Measurements from ENCODE around the gene EPB41L3. TPM values are rescaled to one million over a fixed set of nuclear protein-coding genes. Genes with fewer than 3 reads are reported as not detected.
A peak's percentile ranks its signal among the peaks of the same experiment; 100 is the strongest.
"Not testable (repeated sequence)": the region's sequence is repeated elsewhere in the genome, so short reads cannot be mapped to it uniquely, and the experiment has no call there.

The EPB41L3 gene
- polyA plus RNA-seq, 1 donor, result 131 TPM

DNA sequence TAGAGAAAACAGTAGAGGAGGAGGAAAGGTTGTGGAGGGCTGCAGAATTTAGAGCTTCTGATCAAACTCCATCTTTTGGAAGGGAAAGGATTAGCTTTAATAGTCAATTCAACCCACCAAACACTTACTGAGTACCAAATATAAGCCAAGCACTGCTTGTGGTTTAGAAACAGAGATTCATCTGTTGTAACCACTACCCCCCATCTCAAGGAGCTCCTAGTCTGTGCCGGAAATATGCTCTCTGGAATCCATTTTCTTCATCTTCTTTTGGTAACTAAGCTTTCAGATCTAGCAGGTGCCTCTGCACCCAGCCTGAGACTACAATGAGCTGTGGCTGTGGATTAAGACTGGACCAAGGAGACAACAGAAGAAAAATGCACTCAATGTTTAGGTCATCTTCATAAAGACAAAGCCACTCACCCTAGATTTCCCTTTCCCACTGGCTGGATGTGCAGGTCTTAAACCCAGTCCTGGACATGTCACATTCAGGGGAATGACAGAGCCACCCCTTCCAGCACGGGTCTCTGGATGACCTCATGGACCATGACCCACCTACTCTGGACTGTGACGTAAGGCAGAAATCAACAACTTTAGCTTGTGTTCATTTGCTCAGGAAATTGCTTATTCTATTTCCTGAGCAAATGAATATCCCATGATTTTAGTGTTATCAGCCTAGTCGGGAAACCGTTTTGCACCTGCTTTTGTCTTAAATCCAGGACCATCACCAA, 52.9 kb downstream of the EPB41L3 start:
- DNase-seq, result no peak

DNA sequence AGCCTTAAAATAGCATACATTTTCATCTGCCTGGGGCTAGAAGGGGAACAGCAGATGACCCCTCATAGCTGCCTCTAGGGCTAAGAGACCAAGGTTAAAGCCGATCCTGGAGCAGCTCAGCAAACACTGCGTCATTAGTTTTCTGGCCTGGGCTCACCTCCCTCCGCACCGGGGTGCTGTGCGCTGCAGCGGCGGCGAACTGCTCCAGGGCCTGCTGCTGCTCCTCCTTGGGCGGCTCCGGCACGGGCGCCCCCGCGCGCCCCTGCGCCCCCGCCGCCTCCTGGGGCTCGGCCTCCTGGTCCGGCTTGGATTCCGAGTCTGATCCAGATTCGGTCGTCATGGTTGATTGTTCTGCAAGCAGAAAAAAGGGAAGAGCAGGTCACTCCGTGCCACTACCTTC, 55.0 kb downstream of the EPB41L3 start:
- DNase-seq, result no peak

DNA sequence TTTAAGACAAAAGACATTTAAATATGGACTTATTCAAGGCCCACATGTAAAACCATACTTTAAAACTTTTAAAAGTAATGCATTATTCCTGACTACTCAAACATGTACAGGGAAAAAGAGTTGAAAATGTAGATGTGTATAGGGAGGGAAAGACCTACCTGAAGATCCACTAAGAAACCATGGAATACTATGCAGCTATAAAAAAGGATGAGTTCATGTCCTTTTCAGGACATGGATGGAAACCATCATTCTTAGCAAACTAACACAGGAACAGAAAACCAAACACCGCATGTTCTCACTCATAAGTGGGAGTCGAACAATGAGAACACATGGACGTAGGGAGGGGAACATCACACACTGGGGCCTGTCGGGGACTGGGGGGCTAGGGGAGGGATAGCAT, 55.8 kb downstream of the EPB41L3 start:
- not testable (repeated sequence) for DNase-seq

DNA sequence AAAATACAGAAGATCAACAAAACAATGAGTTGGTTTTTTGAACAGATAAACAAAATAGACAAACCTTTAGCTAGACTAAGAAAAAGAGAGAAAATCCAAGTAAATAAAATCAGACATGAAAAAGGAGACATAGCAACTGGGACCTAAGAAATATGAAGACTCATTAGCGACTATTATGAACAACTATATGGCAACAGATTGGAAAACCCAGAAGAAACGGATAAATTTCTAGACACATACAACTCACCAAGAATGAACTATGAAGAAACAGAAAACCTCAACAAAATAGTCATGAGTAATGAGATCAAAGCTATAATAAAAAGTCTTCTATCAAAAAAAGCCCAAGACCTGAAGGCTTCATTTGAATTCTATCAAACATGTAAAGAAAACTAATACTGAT, 59.3 kb downstream of the EPB41L3 start:
- no peak for DNase-seq

DNA sequence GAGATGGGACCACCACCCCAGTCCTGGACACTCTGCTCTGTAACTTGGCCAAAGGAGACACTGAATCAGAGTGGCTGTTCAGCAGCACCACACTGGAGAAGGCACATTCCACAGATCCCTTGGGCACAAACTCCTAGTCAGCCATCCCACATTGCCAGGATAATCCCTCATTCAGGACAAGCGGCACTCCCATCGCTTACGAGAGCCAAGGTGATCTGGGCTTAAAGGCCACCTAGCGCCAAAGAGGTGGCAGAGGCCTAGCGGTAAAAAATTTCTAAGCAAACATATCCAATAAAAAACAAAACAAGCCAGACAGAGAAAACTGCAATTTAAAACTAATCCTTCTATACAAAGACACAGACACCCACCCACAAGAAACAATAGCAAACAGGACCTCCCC, 62.2 kb downstream of the EPB41L3 start:
- no peak for DNase-seq

DNA sequence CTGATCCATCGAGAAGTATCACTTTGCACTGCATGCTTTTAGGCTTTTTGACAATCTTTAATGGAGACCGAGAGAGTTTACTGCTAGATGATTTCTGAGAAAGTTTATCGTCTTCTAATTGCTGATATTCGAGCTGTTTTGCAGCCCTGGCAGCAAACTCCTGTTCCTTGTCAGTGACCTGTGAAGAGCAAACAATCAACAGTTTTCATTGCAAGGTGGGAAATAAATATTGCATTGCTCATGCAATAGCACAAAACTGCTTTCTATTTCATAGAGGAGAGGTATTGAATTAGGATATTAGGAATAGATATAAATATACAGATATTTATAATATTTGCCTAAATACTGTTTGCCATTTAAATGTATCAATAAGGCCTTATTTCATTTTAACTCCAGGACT, 65.5 kb downstream of the EPB41L3 start:
- no peak for DNase-seq

DNA sequence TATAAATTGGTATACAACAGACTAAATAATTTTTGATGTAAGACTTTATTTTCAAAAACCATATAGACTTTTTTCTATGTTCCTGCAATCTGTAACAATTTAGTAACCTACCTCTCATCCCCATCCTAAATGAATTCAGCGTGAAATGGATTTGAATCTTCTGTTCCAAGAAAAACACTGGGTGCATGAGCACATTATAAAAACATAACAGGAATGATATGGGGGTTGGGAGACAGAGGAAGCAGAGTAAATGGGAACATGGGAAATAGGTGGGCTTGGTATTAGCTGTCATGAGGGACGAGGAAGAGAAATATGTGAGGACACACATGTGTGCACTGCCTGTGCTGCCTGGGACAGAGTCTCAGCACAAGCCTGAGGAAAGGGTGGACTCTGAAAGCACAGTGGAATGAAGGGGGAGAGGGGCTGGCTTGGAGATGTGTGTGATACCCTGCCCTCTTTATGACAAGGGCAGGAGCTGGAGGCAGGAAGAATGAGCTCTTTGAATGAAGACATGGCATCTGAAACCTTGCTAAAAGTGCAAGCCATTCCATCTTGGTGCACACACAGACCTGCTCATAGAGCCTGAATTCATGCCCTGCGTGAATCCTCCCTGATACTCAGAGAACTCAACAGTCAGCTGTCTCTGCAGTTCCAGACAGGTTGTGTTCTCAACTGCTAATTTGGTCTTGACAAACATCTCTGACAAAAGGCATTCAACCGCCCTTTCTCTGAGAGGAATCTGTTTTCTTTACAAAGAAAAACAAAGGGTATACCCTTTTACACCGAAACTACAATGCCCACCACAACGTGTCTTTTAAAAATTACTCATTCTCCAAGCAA, 66.6 kb downstream of the EPB41L3 start:
- no peak for DNase-seq

DNA sequence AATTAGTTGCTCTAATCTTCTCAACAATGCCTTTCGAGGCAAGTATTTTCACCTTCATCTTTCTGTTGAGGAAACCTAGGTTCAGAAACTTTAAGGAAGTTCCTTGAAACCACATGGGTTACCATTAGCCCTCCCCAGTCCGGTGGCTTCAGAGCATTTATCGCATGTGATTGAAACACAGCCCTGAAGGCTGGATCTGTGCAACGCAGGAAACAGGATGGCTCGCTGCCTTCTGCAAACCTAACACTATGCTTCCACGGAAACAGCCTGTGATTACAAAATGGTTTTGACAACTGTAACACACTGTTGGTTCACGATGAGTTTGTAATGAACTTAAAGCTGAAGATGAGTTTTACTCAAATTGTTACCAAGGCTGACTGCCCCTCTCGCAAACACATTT, 68.5 kb downstream of the EPB41L3 start:
- no peak for DNase-seq

DNA sequence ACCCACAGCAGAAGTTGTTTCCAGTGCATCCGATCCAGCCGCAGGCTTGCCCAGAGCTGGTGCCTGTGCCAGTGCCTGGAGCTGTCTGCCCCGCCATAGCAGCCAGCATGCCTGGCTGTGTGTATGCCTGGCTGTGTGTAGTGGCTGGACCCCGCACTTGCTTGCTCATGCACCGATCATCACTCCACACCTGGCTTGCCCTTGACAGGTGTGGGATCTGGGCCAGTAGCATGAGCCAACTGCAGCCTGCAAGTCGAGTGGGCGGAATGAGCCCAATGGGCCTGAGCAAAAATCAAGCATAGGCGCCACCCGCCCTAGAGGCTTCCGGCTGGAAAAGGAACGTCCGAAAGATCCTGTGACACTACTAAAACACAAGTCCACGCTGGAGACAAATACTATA, 74.5 kb downstream of the EPB41L3 start:
- DNase-seq, result no peak

DNA sequence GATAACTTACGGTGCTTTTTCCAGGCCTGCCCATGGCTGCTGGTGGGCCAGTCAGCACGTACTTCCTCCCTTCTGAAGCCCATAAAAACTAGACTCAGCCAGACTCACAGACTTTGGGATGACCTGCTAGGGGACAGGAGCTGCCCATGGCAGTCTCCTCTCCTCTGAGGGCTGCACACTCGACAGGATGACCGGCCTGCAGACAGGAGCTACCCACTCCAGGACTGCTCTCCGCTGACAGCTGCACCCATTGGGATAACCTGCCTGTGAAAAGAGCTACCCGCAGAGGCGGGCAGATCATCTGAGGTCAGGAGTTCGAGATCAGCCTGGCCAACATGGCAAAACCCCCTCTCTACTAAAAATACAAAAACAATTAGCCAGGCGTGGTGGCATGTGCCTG, 75.4 kb downstream of the EPB41L3 start:
- DNase-seq, result no peak

DNA sequence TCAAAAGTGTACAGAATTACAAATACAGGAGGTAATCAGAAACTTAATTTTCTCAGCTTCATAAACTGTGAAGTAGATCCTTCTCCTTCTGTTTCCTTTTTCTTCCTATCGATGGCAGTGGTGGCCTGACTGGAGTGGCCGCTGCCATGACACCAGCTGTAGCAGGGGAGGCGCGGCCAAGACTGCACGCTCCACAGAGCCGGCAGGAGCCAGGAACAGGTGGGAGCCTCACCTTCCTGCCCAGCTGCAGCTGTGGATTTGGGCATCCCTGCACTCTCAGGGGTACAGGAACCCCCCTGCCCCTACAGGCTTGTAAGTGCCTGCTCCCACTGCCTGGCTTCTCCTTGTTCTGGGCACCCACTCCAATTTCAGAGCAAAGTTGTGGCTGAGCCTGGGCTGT, 76.1 kb downstream of the EPB41L3 start:
- DNase-seq, result no peak

DNA sequence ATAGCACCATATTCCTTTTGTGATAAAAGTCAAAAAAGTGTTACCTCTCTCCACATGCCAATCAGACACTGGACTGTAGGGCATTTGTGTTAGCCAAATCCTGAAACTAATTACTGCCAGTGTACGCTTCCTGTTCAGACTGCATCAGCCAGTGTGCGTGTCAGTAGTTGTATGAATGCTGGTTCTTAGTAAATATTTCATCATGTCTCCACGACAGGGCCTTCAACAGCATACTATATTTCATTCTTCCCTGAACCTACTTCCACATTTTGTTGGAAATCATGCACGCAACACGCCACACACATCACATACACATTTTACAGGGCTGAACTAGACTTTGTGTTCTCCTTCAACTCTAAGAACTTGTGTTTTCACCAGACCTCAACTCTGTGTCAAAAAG, 77.5 kb downstream of the EPB41L3 start:
- no peak for DNase-seq

DNA sequence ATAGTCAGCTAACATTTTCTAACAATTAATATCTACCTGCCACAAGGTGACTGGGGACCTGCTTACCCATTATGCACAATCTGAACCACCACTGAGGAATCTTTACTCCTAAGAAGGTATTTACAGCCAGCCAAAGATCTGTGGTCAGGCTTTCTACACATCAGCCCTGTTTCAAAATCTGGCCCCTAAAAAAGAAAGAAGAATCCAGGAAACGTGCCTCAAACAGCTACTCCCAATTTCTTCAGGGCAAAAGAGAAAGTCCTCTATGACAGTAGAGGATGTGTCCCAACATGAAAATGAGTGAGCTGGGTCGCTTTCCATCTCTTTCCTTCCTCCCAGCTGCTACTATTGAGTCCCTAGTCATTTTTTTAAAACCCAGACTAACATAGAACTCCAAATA, 79.5 kb downstream of the EPB41L3 start:
- DNase-seq, result no peak

DNA sequence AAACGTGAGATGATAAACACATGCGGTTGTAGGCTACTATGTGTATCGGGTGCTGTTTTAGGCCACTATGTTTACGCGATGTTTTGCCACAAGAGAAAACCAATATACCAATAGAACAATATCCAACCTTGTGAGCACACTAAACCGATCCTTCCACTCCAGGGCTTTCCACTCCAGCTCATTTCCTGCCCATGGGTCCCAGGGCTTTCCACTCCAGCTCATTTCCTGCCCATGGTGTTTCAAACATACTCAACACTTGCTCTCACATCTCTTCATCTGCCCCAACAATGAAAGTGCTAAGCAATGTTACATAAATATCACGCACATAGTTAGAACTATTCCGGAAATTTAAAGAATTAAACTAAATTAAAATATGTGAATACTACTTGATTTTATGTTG, 80.0 kb downstream of the EPB41L3 start:
- no peak for DNase-seq

DNA sequence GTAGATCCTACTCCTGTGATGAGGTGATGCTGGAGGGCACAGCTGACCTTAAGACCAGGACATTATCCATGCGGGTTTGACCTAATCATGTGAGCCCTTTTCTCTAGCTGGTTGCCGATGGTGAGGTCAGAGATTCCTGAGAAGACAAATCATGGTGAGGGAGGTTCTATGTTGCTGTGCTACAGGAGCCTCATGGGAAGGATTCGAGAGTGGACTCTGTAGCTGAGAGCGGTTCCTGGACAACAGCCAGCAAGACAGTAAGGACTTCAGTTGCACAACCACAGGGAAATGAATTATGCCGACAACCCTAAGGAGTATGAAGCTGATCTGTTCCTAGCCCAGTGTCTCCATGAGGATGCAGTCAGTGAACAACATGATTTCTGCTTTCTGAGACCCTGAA, 80.4 kb downstream of the EPB41L3 start:
- DNase-seq, result peak; percentile 19

DNA sequence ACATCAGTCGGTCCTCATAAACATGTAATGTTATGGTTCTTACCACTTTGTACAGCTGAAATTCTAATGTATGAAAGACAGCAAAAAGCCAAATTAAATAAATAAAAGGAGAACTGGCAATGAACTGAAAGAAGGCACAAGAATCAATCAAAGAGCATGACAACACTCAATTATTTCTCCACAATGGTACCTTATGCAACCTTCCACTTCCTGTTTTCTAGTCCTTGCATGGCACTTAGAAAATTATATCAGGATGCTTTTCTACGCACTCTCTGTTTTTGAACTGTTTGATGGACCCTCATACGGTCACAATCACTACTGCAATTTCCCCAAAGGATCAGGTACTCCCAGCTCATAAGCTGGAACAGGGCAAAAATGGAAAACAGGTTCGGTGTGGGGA, 81.6 kb downstream of the EPB41L3 start:
- DNase-seq, result no peak

DNA sequence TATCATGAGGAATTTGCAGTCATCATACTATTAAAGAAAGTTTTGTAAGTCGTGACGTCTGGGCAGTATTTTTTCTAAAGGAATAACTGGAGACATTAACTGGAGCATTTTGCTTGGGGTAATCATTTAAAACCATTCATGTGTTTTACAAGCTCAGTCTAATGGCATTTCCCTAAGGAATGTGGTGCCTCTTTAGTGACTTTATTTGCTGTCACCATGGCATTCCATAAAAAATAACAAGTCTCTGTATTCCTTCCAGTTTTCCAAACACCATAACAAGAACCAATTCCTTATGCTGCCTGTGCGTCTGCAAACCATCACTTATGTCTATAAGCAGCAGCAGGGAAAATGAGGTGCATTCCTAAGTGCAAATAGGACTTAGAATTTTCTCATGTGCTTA, 82.8 kb downstream of the EPB41L3 start:
- DNase-seq, result no peak

DNA sequence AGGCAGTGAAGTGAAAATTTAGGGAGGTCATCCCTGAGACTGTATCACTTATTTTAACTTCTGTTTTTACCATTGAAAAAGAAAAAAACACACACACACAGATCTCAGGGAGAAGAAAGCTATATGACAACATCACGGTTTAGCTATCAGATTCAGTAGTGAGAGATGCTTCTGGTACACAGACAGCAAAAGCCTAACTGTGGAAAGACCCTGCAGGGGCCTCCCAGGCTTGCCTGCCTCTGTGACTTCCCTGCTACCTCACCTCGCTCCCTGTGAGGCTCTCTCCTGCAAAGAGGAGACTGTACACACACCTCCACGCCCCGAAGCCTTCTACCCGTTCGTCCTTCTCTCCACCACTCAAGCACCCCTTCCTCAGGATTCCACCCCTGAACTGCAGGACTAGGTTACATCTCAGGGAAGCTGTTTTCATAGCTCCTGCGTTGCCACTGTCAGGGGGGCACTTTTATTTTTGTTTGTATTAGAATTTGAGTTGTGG, 86.3 kb downstream of the EPB41L3 start:
- DNase-seq, result no peak

DNA sequence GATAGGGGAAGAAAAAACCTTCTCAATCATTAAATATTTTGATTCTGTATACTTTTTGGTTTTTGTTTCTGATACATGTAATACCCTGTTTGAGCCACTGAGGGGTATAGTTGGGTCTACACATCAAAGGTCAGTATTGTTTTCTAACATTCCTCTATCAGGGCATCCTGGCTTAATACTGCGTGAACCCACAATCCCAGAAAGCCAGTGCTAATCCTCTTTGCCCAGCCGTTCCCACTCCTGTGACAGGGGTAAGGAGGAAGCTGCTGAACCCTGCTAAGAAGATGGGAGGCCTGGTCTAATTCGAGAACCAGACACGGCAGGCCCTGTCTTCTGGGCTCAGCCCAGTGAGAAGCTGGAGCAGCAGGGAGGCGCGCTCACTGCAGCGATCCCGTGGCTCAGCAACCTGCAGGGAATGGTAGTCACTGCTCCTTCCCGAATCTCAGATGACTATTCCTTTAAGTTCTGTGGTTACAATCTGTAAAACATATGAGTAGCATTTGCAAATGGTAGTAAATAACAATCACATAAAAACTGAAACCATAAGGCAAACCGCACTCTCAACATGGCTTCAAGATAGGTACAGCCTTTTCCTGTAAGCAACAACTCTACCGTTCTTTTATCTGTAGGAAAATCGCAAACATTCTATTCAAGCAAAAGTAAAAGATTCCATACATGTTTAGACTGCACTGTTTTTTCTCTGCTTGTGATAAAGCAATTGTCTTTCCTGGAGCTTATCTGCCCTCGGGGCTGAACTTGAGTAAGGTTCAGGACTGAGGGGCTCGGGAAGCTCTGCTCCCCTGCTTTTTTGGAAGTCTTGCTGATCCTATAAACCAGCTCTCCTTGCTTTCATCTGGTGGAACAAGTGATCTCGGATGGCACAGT, 87.0 kb downstream of the EPB41L3 start:
- DNase-seq, result peak; percentile 45

DNA sequence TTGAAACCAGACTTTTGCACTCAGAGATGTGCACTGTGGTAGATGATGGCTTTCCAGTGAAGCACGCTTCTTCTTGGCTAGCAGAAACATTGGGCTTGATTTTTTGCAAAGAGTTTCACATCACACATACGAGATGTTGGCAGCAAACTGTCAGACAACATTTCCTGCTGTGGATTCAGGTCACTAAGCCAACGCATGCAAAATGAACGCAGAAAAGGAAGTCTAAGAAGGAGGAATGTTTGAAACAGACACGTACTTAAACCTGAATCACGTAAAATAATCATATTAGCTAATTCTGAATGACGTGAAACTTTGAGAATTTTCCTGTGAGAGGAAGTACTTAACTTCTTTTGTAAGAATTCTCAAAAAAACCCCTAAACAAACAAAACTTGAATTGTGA, 88.1 kb downstream of the EPB41L3 start:
- peak; percentile 37 for DNase-seq

DNA sequence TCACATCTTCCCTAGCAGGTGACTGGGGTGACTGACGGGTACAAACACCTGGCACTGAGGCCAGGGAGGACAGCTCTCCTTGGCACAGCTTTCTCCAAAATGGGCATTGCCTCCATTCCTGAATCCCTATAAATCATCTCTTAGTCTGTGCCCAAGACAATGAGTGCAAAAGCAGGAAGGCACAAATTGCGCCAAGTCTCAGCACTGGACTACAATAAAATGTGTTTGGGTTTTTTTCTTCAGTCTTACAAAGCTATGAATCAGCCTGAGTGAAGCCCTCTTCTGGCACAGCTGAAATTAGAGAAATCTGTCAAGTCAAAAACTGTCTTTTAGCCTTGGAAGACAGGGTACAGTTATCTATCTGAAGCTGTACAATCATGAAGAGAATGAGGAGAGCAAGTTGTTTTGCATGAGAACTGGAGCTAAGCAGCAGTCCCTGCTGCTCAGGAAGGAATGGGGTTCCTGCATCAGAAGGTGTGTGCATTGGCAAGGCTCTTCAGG, 90.8 kb downstream of the EPB41L3 start:
- no peak for DNase-seq

DNA sequence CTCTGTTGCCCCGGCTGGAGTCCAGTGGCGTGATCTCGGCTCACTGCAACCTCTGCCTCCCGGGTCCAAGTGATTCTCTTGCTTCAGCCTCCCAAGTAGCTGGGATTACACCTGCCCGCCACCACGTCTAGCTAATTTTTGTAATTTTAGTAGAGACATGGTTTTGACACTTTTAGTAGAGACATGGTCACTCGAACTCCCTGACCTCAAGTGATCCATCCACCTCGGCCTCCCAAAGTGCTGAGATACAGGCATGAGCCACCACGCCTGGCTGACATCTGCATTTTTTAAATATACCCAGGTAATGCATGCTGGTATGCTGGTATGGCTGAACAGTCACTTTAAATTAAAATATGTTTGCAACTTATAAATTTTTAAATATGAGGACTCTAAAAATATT, 91.9 kb downstream of the EPB41L3 start:
- DNase-seq, result no peak

DNA sequence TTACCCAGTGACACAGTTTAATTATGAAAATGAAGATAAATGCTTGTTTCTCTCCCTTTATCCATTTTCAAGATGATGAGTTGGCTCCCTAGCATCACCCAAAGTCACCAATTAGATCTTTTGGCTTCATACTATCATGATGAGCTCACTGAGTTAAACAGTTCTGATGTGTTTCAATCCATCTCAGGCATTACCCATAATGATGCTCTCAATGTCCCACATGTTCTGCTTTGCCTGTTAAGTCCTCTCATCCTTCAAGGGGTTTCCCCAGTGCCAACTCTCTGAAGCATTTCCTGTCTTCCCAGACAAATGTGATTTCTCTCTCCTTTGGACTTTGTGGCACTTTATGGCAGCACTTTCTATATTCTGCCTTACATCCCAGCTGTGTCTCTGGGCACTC, 92.6 kb downstream of the EPB41L3 start:
- no peak for DNase-seq

All from hindlimb muscle (tissue), 1 donor.